HEK293T (cell line): Measurements from ENCODE around the gene PRKG1.

Source experiments
- CTCF ChIA-PET: fragments of 350-600 bp; formaldehyde crosslinking; extraction: SDS; loops from one replicate; lab custom pipeline; 2021; ENCODE audit warnings: antibody characterized with exemption, inconsistent platforms; lab: Yijun Ruan, JAX
- POLR2A ChIA-PET: fragments of 350-600 bp; formaldehyde crosslinking; extraction: SDS; loops from one replicate; lab custom pipeline; 2020; ENCODE audit warnings: antibody characterized with exemption, inconsistent platforms; lab: Yijun Ruan, JAX
- DNase-seq: peaks from one replicate; pipeline ENCODE4 v3.0.0; 2012; ENCODE audit warnings: mixed read lengths; ENCODE audit errors: extremely low spot score
- ARNT ChIP-seq: fragments of 450-650 bp; IDR thresholded peaks from 2 replicates; pipeline ENCODE4 v1.6.1; 2017; ENCODE audit warnings: mild to moderate bottlenecking
- BHLHE40 ChIP-seq: fragments of 450-650 bp; IDR thresholded peaks from 2 replicates; pipeline ENCODE4 v1.6.1; 2016; ENCODE audit warnings: mild to moderate bottlenecking, moderate library complexity, borderline replicate concordance
- CTBP1 ChIP-seq: fragments of 450-650 bp; IDR thresholded peaks from 2 replicates; pipeline ENCODE4 v1.6.1; 2016; ENCODE audit warnings: borderline replicate concordance
- ELF4 ChIP-seq: fragments of 450-650 bp; IDR thresholded peaks from 2 replicates; pipeline ENCODE4 v1.6.1; 2017; ENCODE audit warnings: antibody characterized with exemption
- FOXA1 ChIP-seq: fragments of 450-650 bp; IDR thresholded peaks from 2 replicates; pipeline ENCODE4 v1.6.1; 2016; ENCODE audit warnings: mild to moderate bottlenecking
- FOXK2 ChIP-seq: fragments of 450-650 bp; IDR thresholded peaks from 2 replicates; pipeline ENCODE4 v1.6.1; 2016; ENCODE audit warnings: mild to moderate bottlenecking
- FOXM1 ChIP-seq: fragments of 450-650 bp; IDR thresholded peaks from 2 replicates; pipeline ENCODE4 v1.6.1; 2017; ENCODE audit warnings: mild to moderate bottlenecking, borderline replicate concordance
- HDGF ChIP-seq: fragments of 450-650 bp; IDR thresholded peaks from 2 replicates; pipeline ENCODE4 v1.6.1; 2017; ENCODE audit warnings: antibody characterized with exemption, borderline replicate concordance
- L3MBTL2 ChIP-seq: fragments of 450-650 bp; conservative IDR thresholded peaks from 2 replicates; pipeline ENCODE4 v1.6.1; 2016; ENCODE audit warnings: mild to moderate bottlenecking
- LEF1 ChIP-seq: fragments of 450-650 bp; IDR thresholded peaks from 2 replicates; pipeline ENCODE4 v1.6.1; 2017; ENCODE audit warnings: mild to moderate bottlenecking, borderline replicate concordance
- NFRKB ChIP-seq: fragments of 450-650 bp; IDR thresholded peaks from 2 replicates; pipeline ENCODE4 v1.6.1; 2016; ENCODE audit warnings: mild to moderate bottlenecking, moderate library complexity
- PKNOX1 ChIP-seq: fragments of 450-650 bp; IDR thresholded peaks from 2 replicates; pipeline ENCODE4 v1.6.1; 2016
- SP1 ChIP-seq: fragments of 450-650 bp; IDR thresholded peaks from 2 replicates; pipeline ENCODE4 v1.6.1; 2017
- SUZ12 ChIP-seq: fragments of 450-650 bp; IDR thresholded peaks from 2 replicates; pipeline ENCODE4 v1.6.1; 2016; ENCODE audit warnings: mild to moderate bottlenecking
- TARDBP ChIP-seq: fragments of 450-650 bp; IDR thresholded peaks from 2 replicates; pipeline ENCODE4 v1.6.1; 2016
- ZNF384 ChIP-seq: fragments of 450-650 bp; IDR thresholded peaks from 2 replicates; pipeline ENCODE4 v1.6.1; 2016

The PRKG1 gene

GRCh38 chr10:52068485-52068884, 994.2 kb downstream of the PRKG1 start:
- POLR2A ChIA-PET = no interaction called here
- no peak for DNase-seq

GRCh38 chr10:52071814-52072213, 997.5 kb downstream of the PRKG1 start:
- POLR2A ChIA-PET = no interaction called here

More at GRCh38 chr10:52068485-52068884, 994.2 kb downstream of the PRKG1 start:
- TF ChIP-seq HDGF (no peak), FOXK2 (no peak), CTBP1 (no peak), SUZ12 (no peak), PKNOX1 (no peak), TARDBP (no peak), FOXA1 (no peak), L3MBTL2 (no peak), ZNF384 (no peak), LEF1 (no peak)
- CTCF ChIA-PET = interaction anchor here (0.8 kb wide), 1 partner anchor 64 kb away, joined by 3 read pairs; no protein-coding TSS in a partner anchor

GRCh38 chr10:52074505-52075026, 1000.3 kb downstream of the PRKG1 start:
- ChIA-PET CTCF (no interaction called here), POLR2A (interaction anchor here (0.8 kb wide), 1 partner anchor 20 kb away, joined by 3 read pairs; no protein-coding TSS in a partner anchor)
- TF ChIP-seq PKNOX1 (peak; percentile 95), FOXM1 (no peak)
- no peak for DNase-seq

More at GRCh38 chr10:52071814-52072213, 997.5 kb downstream of the PRKG1 start:
- TF ChIP-seq FOXA1 (no peak), HDGF (no peak), SP1 (no peak), FOXK2 (no peak), NFRKB (no peak), ELF4 (no peak), TARDBP (no peak), PKNOX1 (no peak)
- no peak for DNase-seq
- CTCF ChIA-PET = interaction anchor here (0.6 kb wide), 1 partner anchor 139 kb away, joined by 3 read pairs; no protein-coding TSS in a partner anchor

GRCh38 chr10:52077814-52078213, 1003.5 kb downstream of the PRKG1 start:
- ChIA-PET POLR2A (no interaction called here), CTCF (no interaction called here)
- no peak for DNase-seq
- no peak for TF ChIP-seq L3MBTL2
- no peak for TF ChIP-seq FOXA1
- no peak for TF ChIP-seq SP1
- TF ChIP-seq FOXK2 = no peak
- no peak for TF ChIP-seq LEF1
- no peak for TF ChIP-seq HDGF
- TF ChIP-seq TARDBP = no peak

- no peak for DNase-seq
- POLR2A ChIA-PET = no interaction called here
- CTCF ChIA-PET = no interaction called here
- TF ChIP-seq PKNOX1 (0 out of 2 replicates have a peak, but pooled peaks have one; percentile 27), SUZ12 (no peak)
Measured at GRCh38 chr10:52078397-52078937, 1004.2 kb downstream of the PRKG1 start.

GRCh38 chr10:52082307-52082706, 1008.0 kb downstream of the PRKG1 start:
- no peak for DNase-seq
- CTCF ChIA-PET = no interaction called here
- POLR2A ChIA-PET = no interaction called here
- no peak for TF ChIP-seq SUZ12
- TF ChIP-seq SP1 = no peak
- TF ChIP-seq ELF4 = no peak
- no peak for TF ChIP-seq FOXM1
- no peak for TF ChIP-seq PKNOX1
- no peak for TF ChIP-seq NFRKB
- TF ChIP-seq TARDBP = no peak
- TF ChIP-seq L3MBTL2 = no peak
- TF ChIP-seq CTBP1 = no peak
- TF ChIP-seq ARNT = no peak
- TF ChIP-seq ZNF384 = no peak
- TF ChIP-seq FOXK2 = no peak
- TF ChIP-seq FOXA1 = no peak
- no peak for TF ChIP-seq HDGF
- TF ChIP-seq LEF1 = no peak
- no peak for TF ChIP-seq BHLHE40
